IMR-90 (cell line): ENCODE measurements around the gene SQSTM1. TPM values are rescaled to one million over a fixed set of nuclear protein-coding genes. Genes with fewer than 3 reads are reported as not detected.

ENCODE experiments used
- ATAC-seq: fragments of 200-7000 bp; cut with Tn5 transposase; 2 replicates; pipeline ENCODE4 v1.9.1; 2020; ENCODE audit warnings: low read depth, mild to moderate bottlenecking, moderate library complexity
- BruUV-seq: library from RNA; stranded (reverse); fragments of 400-500 nt; replicated peaks from 2 replicates; lab custom pipeline; 2021; lab: Mats Ljungman, UMichigan
- CTCF ChIA-PET: fragments of 300-600 bp; formaldehyde crosslinking; extraction: SDS; loops from one replicate; lab custom pipeline; 2021; ENCODE audit warnings: antibody characterized with exemption; lab: Yijun Ruan, JAX
- POLR2A ChIA-PET: fragments of 300-600 bp; sonication (Branson Sonifier 250); formaldehyde crosslinking; loops from one replicate; lab custom pipeline; 2022; ENCODE audit warnings: antibody characterized with exemption; ENCODE audit not compliant: unreplicated experiment; lab: Charles Lee
- DNase-seq: peaks from one replicate; pipeline ENCODE4 v3.0.0; 2013
- H2AFZ ChIP-seq: replicated peaks from 2 replicates; pipeline ENCODE3; 2013; ENCODE audit warnings: low read length, mild to moderate bottlenecking; ENCODE audit not compliant: poor library complexity
- H2AK5ac ChIP-seq: 2 replicates; pipeline ENCODE4 v1.6.1; 2013; ENCODE audit warnings: low read depth, low read length, inconsistent platforms
- H2AK9ac ChIP-seq: replicated peaks from 2 replicates; pipeline ENCODE3; 2013; ENCODE audit warnings: mild to moderate bottlenecking, low read depth, low read length, moderate library complexity; ENCODE audit not compliant: poor library complexity
- H2BK120ac ChIP-seq: 2 replicates; pipeline ENCODE4 v1.6.1; 2013; ENCODE audit warnings: low read depth, low read length, inconsistent platforms
- H2BK15ac ChIP-seq: 3 replicates; pipeline ENCODE4 v1.6.1; 2013; ENCODE audit warnings: low read depth, low read length, inconsistent platforms
- H2BK20ac ChIP-seq: 2 replicates; pipeline ENCODE4 v1.6.1; 2013; ENCODE audit warnings: low read depth, mild to moderate bottlenecking, inconsistent platforms, low read length, moderate library complexity
- H2BK5ac ChIP-seq: 2 replicates; pipeline ENCODE4 v1.6.1; 2013; ENCODE audit warnings: mild to moderate bottlenecking, low read depth, low read length, inconsistent platforms; ENCODE audit not compliant: poor library complexity, severe bottlenecking
- H3K14ac ChIP-seq: replicated peaks from 2 replicates; pipeline ENCODE4 v1.6.1; 2013; ENCODE audit warnings: low read depth, low read length, inconsistent platforms
- H3K18ac ChIP-seq: 2 replicates; pipeline ENCODE4 v1.6.1; 2013; ENCODE audit warnings: low read depth, low read length, control low read depth
- H3K23ac ChIP-seq: 2 replicates; pipeline ENCODE4 v1.6.1; 2013; ENCODE audit warnings: low read depth, low read length, inconsistent platforms
- H3K27ac ChIP-seq: 2 replicates; pipeline ENCODE4 v1.5.1; 2013; ENCODE audit warnings: mild to moderate bottlenecking, control low read depth, low read length; ENCODE audit not compliant: insufficient read depth
- H3K27me3 ChIP-seq: 2 replicates; pipeline ENCODE4 v1.6.1; 2013; ENCODE audit warnings: low read length; ENCODE audit not compliant: control insufficient read depth, insufficient read depth
- H3K36me3 ChIP-seq: 2 replicates; pipeline ENCODE4 v1.6.1; 2013; ENCODE audit warnings: low read length, mixed read lengths; ENCODE audit not compliant: control insufficient read depth, insufficient read depth
- H3K4ac ChIP-seq: 2 replicates; pipeline ENCODE4 v1.6.1; 2013; ENCODE audit warnings: low read depth, low read length, inconsistent platforms
- H3K4me1 ChIP-seq: 2 replicates; pipeline ENCODE4 v1.6.1; 2013; ENCODE audit warnings: low read length, mixed read lengths; ENCODE audit not compliant: control insufficient read depth, insufficient read depth
- H3K4me2 ChIP-seq: 2 replicates; pipeline ENCODE4 v1.6.1; 2013; ENCODE audit warnings: low read depth, mild to moderate bottlenecking, control low read depth, low read length, moderate library complexity
- H3K4me3 ChIP-seq: 2 replicates; pipeline ENCODE4 v1.5.1; 2013; ENCODE audit warnings: low read depth, mild to moderate bottlenecking, control low read depth, low read length, moderate library complexity; ENCODE audit not compliant: insufficient read depth
- H3K56ac ChIP-seq: 2 replicates; pipeline ENCODE4 v1.6.1; 2013; ENCODE audit warnings: low read length, inconsistent platforms; ENCODE audit not compliant: insufficient read depth; ENCODE audit errors: extremely low read depth
- H3K79me1 ChIP-seq, 2 experiments: 2 replicates each; pipeline ENCODE4 v1.6.1; 2013; ENCODE audit warnings: low read length in 2 of 2, inconsistent platforms in 1 of 2, low read depth in 1 of 2
- H3K9ac ChIP-seq: 2 replicates; pipeline ENCODE4 v1.6.1; 2013; ENCODE audit warnings: low read depth, low read length, control low read depth
- H3K9me1 ChIP-seq: 2 replicates; pipeline ENCODE4 v1.6.1; 2013; ENCODE audit warnings: low read length, inconsistent platforms; ENCODE audit not compliant: insufficient read depth
- H3K9me3 ChIP-seq: 2 replicates; pipeline ENCODE4 v1.6.1; 2013; ENCODE audit warnings: low read length; ENCODE audit not compliant: control insufficient read depth, insufficient read depth
- H4K20me1 ChIP-seq: 2 replicates; pipeline ENCODE4 v1.6.1; 2013; ENCODE audit warnings: low read length, inconsistent platforms; ENCODE audit not compliant: insufficient read depth
- H4K5ac ChIP-seq: 2 replicates; pipeline ENCODE4 v1.6.1; 2013; ENCODE audit warnings: mild to moderate bottlenecking, low read depth, low read length, control low read depth
- H4K8ac ChIP-seq, 2 experiments: 2 replicates each; pipeline ENCODE4 v1.6.1; 2013; ENCODE audit warnings: low read depth in 2 of 2, low read length in 2 of 2, control low read depth in 1 of 2, inconsistent platforms in 1 of 2
- H4K91ac ChIP-seq: 2 replicates; pipeline ENCODE4 v1.6.1; 2013; ENCODE audit warnings: low read depth, low read length, inconsistent platforms; ENCODE audit not compliant: insufficient read depth
- CEBPB ChIP-seq: IDR thresholded peaks from 2 replicates; pipeline ENCODE4 v1.6.1; 2012; ENCODE audit warnings: low read depth, low read length, improper control_type of control experiment
- CHD1 ChIP-seq: IDR thresholded peaks from 2 replicates; pipeline ENCODE4 v1.6.1; 2012; ENCODE audit warnings: low read depth, low read length, improper control_type of control experiment
- FOS ChIP-seq: fragments of 150-350 bp; IDR thresholded peaks from 2 replicates; pipeline ENCODE4 v1.6.1; 2016; ENCODE audit warnings: low read depth, low read length
- MXI1 ChIP-seq: IDR thresholded peaks from 2 replicates; pipeline ENCODE4 v1.6.1; 2012; ENCODE audit warnings: low read depth, mild to moderate bottlenecking, low read length, moderate library complexity, borderline replicate concordance
- NFE2L2 ChIP-seq: fragments of 150-350 bp; IDR thresholded peaks from 2 replicates; pipeline ENCODE4 v1.6.1; 2016; ENCODE audit warnings: low read depth, mild to moderate bottlenecking, low read length
- WGBS, 2 experiments: methylation state at CpG; one replicate each; pipeline versions ENCODE4 v1.1.5 to v1.1.7; 2013; ENCODE audit warnings: missing lambda C conversion rate in 2 of 2; ENCODE audit not compliant: insufficient read length in 1 of 2; ENCODE audit errors: extremely low coverage in 2 of 2; 5-methylcytosine and 5-hydroxymethylcytosine counted together
- dilution Hi-C: fragments of 300-500 bp; cut with HindIII; formaldehyde crosslinking; loops from one replicate; pipeline ENCODE4 v1.14.3; 2018; ENCODE audit warnings: low sequenced_read_pairs; ENCODE audit not compliant: unreplicated experiment
- in situ Hi-C: fragments of 300-500 bp; cut with MboI; formaldehyde crosslinking; loops from 3 replicates; pipeline ENCODE4 v1.14.3; 2019; ENCODE audit warnings: low sequenced_read_pairs, inconsistent platforms, mixed read lengths
- intact Hi-C: fragments of 100-400 bp; cut with micrococcal nuclease; formaldehyde crosslinking; loops from 2 replicates; pipeline ENCODE4 v1.10.0; 2022
- polyA plus RNA-seq, 3 experiments: library from polyadenylated mRNA; depleted of rRNA; stranded (reverse); fragments of >200 nt; gene quantifications; 2 replicates each; pipeline ENCODE4 v1.2.3, GENCODE V29; 2012; ENCODE audit warnings: low replicate concordance in 1 of 3
- total RNA-seq: library from RNA; depleted of rRNA; stranded (reverse); fragments of >200 nt; gene quantifications from 2 replicates; pipeline ENCODE4 v1.2.3, GENCODE V29; 2012
- TF ChIP-seq, protein P1 (sequence below): conservative IDR thresholded peaks from 2 replicates; pipeline ENCODE4 v1.5.1; 2012; ENCODE audit warnings: mild to moderate bottlenecking, low read depth, low read length, improper control_type of control experiment

SQSTM1 gene
- total and polyA plus RNA-seq, 2 of the 4 experiments (the other 2 are of a cell fraction) = 152 to 184 TPM

DNA sequence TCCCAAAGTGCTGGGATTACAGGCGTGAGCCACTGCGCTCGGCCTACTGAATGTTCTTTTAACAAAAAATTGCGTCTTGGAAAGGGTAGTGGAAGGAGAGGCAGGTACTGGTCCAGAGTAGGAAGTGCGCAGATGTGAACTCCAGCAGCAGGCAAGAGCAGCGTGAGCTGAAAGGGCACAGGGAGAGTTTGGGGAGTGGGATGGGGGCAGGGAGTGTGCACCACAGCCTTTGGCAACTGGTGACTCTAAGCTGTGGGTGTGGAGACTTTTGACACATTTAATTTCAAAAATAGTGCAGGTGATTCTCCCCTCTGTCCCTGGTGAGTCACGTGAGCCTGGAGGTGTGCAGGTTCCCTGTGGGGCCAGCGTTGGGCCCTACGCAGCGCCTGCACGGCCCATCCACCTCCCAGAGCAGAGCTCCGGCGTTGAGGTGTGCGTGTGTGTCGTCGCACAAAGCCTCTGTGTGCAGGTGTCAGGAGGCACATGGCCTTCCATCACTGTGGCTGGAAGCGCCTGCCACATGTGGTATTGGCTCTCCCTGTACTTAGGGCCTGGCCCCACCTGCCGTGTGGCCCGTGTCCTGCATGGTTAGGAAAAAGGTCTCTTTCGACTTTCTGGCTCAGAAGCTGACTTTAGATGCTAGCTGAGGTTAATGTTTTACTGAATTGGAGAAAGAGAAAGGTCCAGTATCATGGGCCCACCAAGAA is 11.5 kb downstream of the SQSTM1 start:
- dilution Hi-C loops = no loop called here
- Histone ChIP-seq H4K20me1 (peaks cover 79% of the 10 kb centered on the region), H2AFZ (no peak overlapping the region), H4K91ac (no peak overlapping the region), H3K4me3 (no peak overlapping the region), H2BK5ac (no peak overlapping the region), H3K79me1 (peaks cover 23 to 70% of the 10 kb centered on the region in 2 experiments), H3K9me1 (peaks cover 5% of the 10 kb centered on the region), H3K4ac (no peak overlapping the region), H3K4me1 (no peaks in the 10 kb centered on the region), H3K14ac (no peak overlapping the region), H3K36me3 (peaks cover 73% of the 10 kb centered on the region), H3K18ac (no peak overlapping the region), H4K5ac (no peak overlapping the region), H2BK20ac (no peak overlapping the region), H2AK5ac (no peak overlapping the region), H3K27ac (no peak overlapping the region), H2BK120ac (no peak overlapping the region), H3K4me2 (no peak overlapping the region), H2BK15ac (no peak overlapping the region), H4K8ac (no peak overlapping the region), H3K9me3 (no peaks in the 10 kb centered on the region), H3K9ac (no peak overlapping the region), H3K27me3 (no peaks in the 10 kb centered on the region), H3K56ac (no peak overlapping the region), H3K23ac (no peak overlapping the region), H2AK9ac (no peak overlapping the region)
- ChIA-PET POLR2A (no interaction called here), CTCF (no interaction called here)
- ATAC-seq (no peak), DNase-seq (no peak)
- in situ Hi-C loops = no loop called here
- TF ChIP-seq FOS (no peak), MXI1 (no peak), CHD1 (no peak), NFE2L2 (no peak), CEBPB (no peak)
- TF ChIP-seq, protein P1, sequence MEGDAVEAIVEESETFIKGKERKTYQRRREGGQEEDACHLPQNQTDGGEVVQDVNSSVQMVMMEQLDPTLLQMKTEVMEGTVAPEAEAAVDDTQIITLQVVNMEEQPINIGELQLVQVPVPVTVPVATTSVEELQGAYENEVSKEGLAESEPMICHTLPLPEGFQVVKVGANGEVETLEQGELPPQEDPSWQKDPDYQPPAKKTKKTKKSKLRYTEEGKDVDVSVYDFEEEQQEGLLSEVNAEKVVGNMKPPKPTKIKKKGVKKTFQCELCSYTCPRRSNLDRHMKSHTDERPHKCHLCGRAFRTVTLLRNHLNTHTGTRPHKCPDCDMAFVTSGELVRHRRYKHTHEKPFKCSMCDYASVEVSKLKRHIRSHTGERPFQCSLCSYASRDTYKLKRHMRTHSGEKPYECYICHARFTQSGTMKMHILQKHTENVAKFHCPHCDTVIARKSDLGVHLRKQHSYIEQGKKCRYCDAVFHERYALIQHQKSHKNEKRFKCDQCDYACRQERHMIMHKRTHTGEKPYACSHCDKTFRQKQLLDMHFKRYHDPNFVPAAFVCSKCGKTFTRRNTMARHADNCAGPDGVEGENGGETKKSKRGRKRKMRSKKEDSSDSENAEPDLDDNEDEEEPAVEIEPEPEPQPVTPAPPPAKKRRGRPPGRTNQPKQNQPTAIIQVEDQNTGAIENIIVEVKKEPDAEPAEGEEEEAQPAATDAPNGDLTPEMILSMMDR = no peak
- BruUV-seq = no TSS peak
- intact Hi-C loops = no loop called here
- WGBS, 2 experiments = 97% methylated on average over 13 of the region's 20 CpGs; no CpG with 5 or more reads in 1 of the 2 experiments
